NCI-H146 treated with DMSO at 0.1 percent for 48 hours (cell line): Measurements from ENCODE around the gene KDM5D.

Experiments used
- DNase-seq: peaks from one replicate; lab custom pipeline; 2025; ENCODE audit not compliant: unreplicated experiment; lab: John Stamatoyannopoulos, UW

KDM5D gene

DNA sequence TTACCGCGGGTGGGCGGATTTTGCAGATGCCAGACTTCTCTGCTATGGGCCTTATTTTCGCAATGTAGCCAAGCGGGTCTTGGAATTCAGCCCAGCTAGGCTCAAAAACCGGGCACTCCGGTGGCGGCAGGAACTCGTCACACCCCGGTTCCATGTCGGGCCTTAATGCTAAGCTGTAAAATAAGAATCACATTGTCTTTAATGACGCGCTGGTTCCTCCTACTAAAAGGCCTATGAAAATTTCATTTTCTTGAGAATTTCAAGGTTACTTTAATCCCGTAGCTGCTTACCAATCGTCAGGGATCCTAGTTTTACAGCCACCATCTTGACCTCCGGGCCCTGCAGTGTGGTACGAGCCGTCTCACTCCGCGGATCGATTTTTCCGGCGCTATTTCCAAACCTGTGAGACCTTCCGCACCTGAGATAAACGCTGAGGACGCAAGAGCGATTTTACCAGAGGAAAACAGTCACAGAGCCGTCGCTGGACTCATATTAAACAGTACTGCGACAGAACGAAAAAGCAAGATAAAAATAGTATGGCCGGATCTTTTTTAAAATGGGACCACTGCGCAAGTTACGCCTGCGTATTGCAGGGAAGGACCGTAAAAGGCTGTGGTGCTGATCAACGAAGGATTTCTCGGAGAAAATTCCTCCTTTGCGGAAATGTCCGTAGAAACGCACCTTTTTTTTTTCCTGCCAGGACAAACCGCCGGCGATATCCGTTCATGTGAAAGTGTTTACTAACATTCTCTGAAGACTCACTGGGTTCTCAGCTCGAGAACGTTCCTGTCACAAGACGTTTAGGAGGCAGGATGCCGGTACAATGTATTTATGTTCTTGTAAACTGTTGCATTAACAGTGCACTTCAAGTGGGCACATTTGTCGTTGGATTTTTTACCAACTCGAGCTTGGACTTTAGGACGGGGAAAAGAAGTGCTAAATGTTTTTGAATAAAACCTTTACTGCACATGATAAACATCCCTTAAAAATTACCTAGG is at the start of gene KDM5D:
Gene KDM5D (minus strand): TSS at position 346 of the 998 bp plus-strand sequence. CDS start 192 bp downstream, at position 154.
- no peak for DNase-seq

DNA sequence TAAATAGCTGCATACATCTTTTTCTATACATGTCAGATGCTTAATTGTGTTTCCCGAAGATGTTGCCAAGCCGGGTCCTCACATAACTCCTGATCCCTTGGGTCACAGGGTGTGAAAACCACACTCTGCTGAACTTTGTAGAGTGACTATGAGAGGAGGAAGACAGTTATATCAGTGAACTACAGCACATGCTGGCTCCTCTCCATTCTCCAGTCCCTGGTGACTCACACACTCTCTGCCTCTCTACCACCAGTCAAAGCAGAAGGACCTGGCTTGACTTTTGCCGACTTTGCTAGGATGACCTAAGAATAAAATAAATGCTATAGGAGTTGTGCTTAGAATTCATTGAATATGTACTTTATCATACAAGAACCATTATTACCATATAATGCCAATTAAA is 23.8 kb upstream of the KDM5D start:
- no peak for DNase-seq

DNA sequence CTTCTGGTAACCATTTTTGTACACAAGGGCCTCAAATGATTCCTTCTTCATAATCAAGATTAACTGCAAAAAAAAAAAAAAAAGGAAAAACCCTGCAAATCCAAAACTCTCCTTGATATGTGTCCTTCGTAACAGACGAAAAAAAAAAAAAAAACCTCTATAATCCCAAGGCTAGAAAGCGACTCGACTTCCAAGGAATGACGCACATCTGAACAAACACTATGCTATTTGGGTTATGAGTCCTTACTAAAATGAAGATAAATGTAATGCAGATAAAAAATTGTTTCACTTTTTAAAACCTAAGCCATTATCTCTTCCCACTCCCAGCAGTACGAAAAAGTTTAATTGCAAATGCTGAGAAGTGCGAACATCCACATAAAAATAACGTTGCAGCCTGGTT is 1.2 kb downstream of the KDM5D start:
- DNase-seq = no peak

DNA sequence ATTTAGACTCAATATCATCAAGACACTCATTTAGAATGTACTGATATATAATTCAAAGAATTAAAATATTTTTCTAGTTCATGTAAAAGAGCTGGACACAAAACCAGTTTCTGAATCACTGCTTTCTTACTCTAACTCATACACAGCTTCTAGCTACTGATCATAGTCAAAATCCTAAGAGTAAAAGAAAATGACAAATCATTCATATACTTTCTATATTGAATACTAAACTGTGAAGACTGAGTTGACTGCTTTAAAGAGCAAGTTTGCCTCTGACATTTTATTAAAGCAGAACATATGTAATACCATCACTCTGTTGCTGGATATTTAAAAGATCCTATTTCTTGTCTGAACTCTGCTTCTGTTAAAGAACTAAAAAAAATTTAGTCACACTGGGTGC is 2.4 kb downstream of the KDM5D start:
- no peak for DNase-seq

DNA sequence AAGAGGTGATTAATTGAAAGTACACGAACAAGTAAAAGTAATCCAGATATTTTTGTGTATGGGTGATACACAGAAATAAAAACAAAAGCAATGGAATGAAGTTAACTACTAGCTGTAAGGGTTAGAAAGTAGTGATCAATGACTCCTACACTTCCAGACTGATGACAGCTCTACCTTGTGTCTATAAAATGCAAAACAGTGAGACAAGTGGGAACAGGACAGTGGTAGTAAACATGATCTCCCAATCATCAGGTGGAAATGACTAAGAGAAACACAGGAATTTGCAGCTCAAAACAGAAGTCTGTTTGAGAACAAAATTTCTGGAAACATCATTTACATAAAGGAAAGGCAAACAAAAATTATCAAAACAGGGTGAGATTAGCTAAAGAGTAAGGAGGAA is 10.1 kb downstream of the KDM5D start:
- no peak for DNase-seq

DNA sequence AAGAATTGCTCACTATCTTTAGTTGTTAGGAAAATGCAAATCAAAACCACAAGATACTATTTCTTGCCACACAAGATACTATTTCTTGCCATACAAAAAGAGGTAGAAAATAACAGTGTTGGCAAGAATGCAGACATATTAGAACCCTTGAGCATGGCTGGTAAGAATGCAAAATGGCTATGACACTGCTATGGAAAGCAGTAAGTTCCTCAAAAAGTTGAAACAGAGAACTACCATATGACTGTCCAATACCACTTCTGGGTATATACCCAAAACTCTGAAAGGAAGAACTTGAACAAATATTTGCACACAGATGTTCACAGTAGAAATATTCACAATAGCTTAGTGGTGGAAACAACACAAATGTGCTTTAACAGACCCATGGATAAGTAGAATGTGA is 26.6 kb downstream of the KDM5D start:
- no peak for DNase-seq

DNA sequence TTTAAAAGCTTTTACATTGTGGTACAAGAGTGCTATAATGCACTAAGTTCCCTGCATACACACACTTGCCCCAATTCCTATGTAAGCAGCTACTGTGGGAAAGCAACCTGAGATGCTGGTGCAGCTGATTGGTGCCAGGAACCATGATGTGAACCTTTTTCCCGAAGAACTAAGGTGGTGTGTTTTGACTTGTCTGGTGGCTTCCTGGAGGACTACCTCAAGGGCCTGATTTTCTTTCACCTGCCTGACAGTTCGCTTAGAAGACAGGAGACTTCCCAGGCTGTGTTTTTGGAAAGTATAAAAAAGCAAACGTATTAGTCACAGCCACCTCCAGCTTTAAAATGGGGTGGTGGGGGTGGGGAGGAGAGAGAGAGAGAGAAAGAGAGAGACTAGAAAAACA is 27.4 kb downstream of the KDM5D start:
- no peak for DNase-seq

DNA sequence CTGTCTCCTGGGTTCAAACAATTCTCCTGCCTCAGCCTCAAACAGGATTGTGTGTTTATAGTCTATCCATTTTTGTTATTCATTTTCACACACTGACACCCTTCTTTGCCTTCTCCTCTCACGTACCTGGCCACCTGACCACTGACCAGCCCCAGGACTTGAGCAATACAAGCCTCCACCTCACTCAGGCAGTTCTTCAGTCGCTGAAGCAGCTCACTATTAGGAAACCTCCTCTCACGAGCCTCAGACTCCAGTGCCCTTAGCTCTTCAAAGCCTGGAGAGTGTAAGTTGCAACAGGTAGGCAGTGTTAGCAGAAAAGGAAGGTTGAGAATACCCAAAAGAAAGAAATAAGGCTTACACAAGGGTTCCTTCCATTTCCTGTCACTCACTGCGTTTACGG is 29.3 kb downstream of the KDM5D start:
- no peak for DNase-seq

DNA sequence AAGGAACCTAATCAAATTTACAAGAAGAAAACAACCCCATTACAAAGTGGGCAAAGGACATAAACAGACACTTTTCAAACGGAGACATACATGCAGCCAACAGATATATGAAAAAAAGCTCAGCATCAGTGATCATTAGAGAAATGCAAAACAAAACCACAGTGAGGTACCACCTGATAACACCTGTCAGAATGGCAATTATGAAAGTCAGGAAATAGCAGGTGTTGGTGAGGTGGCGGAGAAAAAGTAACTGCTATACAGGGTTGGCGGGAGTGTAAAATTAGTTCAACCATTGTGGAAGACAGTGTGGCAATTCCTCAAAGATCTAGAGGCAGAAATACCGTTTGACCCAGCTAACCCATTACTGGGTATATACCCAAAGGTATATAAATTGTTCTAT is 31.1 kb downstream of the KDM5D start:
- no peak for DNase-seq

DNA sequence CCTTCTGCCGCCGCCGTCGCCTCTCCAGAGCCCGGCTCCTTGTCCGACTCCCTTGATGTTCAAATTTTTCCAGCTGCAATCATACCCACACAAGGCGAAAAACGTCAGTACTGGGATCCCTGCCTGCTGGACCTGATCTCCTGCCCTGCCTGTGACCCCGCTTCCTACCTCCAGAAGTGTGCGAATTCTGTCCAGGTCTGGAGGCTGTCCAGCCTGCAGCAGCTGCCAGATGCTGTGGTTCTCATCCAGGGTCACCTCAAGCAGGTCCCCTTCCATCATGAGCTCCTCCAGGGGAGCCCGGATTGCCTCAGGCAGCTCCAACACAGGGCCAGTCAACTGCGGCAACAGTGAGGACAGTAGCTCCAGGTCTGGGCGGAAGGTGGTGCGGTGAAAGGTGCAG is 38.3 kb downstream of the KDM5D start:
- DNase-seq = no peak

DNA sequence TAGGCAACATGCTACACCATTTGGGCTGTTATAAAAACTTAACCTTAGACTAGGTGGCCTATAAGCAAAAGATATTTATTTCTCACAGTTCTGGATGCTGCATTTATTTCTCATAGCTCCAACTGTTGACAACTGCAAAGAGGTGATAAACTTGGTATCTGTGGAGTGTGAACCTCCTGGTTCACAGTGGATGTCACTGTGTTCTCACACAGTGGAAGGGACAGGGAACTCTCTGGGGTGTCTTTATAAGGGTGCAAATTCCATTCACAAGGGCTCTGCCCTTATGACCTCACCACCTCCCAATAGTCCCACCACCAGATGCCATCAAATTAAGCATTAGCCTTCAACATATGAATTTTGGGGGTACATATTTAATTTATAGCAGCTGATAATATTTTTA is 46.0 kb downstream of the KDM5D start:
- no peak for DNase-seq

DNA sequence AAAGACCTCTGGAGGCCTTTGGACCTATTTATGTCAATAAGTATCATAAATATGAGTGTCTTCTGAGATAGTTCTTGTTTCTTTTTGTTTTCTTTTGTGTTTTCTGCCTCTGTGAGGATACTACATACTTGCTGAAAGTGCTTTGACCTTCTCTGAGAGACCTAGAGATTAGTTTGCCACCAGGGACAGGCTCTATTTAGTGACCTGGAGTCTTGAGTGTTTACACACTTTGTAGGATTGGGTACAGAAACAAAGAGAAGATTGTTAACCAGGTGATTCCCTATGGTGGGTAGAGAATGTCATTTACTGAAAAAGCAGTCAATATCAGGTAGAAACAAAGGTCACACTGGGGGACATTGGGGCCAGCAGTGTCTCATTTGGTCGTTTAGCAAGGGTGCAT is 63.7 kb downstream of the KDM5D start:
- no peak for DNase-seq
